HG02588 (cell line): ENCODE data around the gene TTR.

Experiments used
- ATAC-seq: cut with Tn5 transposase; IDR thresholded peaks from one replicate; pipeline ENCODE4 v1.9.1; 2021; ENCODE audit warnings: mild to moderate bottlenecking, moderate library complexity; ENCODE audit not compliant: unreplicated experiment

The TTR gene

GRCh38 chr18:31591628-31592027, at the start of gene TTR:
TTR (plus strand) TSS chr18:31591877; CDS start chr18:31591903, 26 bp downstream.
- no peak for ATAC-seq

- no peak for ATAC-seq
These were observed 45.2 kb upstream of the TTR start for GRCh38 chr18:31546476-31546875.

- ATAC-seq = no peak
These were observed 42.8 kb upstream of the TTR start for GRCh38 chr18:31548853-31549252.

GRCh38 chr18:31549416-31549815, 42.3 kb upstream of the TTR start:
- ATAC-seq = no peak

- ATAC-seq = no peak
These were observed 39.8 kb upstream of the TTR start for GRCh38 chr18:31551883-31552282.

GRCh38 chr18:31553800-31554199, 37.9 kb upstream of the TTR start:
- ATAC-seq = no peak

GRCh38 chr18:31554776-31555175, 36.9 kb upstream of the TTR start:
- no peak for ATAC-seq

GRCh38 chr18:31555971-31556747, 35.5 kb upstream of the TTR start:
- peak; percentile 76 for ATAC-seq

GRCh38 chr18:31557446-31557845, 34.2 kb upstream of the TTR start:
- no peak for ATAC-seq

- ATAC-seq = no peak
These were observed 33.1 kb upstream of the TTR start for GRCh38 chr18:31558567-31558966.

- no peak for ATAC-seq
These were observed 29.0 kb upstream of the TTR start for GRCh38 chr18:31562726-31563125.

- ATAC-seq = no peak
These were observed 27.9 kb upstream of the TTR start for GRCh38 chr18:31563778-31564177.

- ATAC-seq = no peak
These were observed 26.3 kb upstream of the TTR start for GRCh38 chr18:31565345-31565744.

- ATAC-seq = no peak
These were observed 25.7 kb upstream of the TTR start for GRCh38 chr18:31565782-31566512.

GRCh38 chr18:31566576-31567306, 24.9 kb upstream of the TTR start:
- ATAC-seq = no peak

GRCh38 chr18:31572368-31572767, 19.3 kb upstream of the TTR start:
- no peak for ATAC-seq

- ATAC-seq = no peak
These were observed 18.6 kb upstream of the TTR start for GRCh38 chr18:31573051-31573450.

- ATAC-seq = no peak
These were observed 17.3 kb upstream of the TTR start for GRCh38 chr18:31574359-31574758.

- no peak for ATAC-seq
These were observed 16.0 kb upstream of the TTR start for GRCh38 chr18:31575515-31576257.

GRCh38 chr18:31576670-31577069, 15.0 kb upstream of the TTR start:
- no peak for ATAC-seq

- no peak for ATAC-seq
These were observed 14.5 kb upstream of the TTR start for GRCh38 chr18:31577195-31577594.
